GM18861 (cell line): ENCODE results near the gene FOXN3.

Source experiments
- ATAC-seq: cut with Tn5 transposase; IDR thresholded peaks from one replicate; pipeline ENCODE4 v1.9.1; 2021; ENCODE audit not compliant: unreplicated experiment

FOXN3 gene

GRCh38 chr14:89110110-89110509, 306.9 kb downstream of the FOXN3 start:
- ATAC-seq, result no peak

- no peak for ATAC-seq
Observed at GRCh38 chr14:89108608-89109007, 308.4 kb downstream of the FOXN3 start.

DNA sequence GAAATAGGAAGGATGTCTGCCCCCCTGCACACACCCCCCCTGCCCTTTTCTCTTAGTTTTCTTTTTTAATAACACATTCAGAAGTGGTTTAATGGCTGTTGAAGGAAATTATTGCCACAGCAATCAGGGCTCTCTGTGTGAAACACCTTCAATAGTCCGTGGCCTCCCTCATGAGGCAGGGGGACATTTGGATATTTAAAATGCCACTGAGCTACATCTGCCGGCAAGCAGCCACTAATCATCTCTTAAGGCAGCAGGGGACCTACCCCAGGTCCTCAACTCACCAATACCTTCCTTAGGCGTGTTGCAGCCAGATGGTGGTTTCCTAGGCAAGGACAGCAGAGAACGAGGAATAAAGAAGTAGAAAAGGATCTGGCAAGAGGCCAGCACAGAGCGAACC, 309.4 kb downstream of the FOXN3 start:
- ATAC-seq, result no peak
